Natural killer cell (primary cell): Measurements from ENCODE around the gene IGF2BP2. TPM values are rescaled to one million over a fixed set of nuclear protein-coding genes. Genes with fewer than 3 reads are reported as not detected.

Experiments
- ATAC-seq, 3 donors: fragments of 150-1000 bp in 2 of 3; fragments of 200-7000 bp in 1 of 3; cut with Tn5 transposase; 1 replicate in 1 of 3; 2 replicates in 2 of 3; pipeline ENCODE4 v1.10.0; 2021; ENCODE audit warnings: mild to moderate bottlenecking in 2 of 3, moderate library complexity in 2 of 3
- DNase-seq, 2 donors: peaks; one replicate each; pipeline versions ENCODE4 v3.0.0 to v3.0.0-alpha.2; 2013 to 2021; ENCODE audit warnings: mixed read lengths in 1 of 2
- H3K27ac ChIP-seq: one replicate; pipeline ENCODE4 v1.5.1; 2013; ENCODE audit warnings: mild to moderate bottlenecking, low read length
- H3K27me3 ChIP-seq: one replicate; pipeline ENCODE4 v1.6.1; 2013; ENCODE audit warnings: low read length; ENCODE audit not compliant: control insufficient read depth, insufficient read depth
- H3K36me3 ChIP-seq: one replicate; pipeline ENCODE4 v1.6.1; 2013; ENCODE audit warnings: low read length; ENCODE audit not compliant: control insufficient read depth, insufficient read depth
- H3K4me1 ChIP-seq: one replicate; pipeline ENCODE4 v1.6.1; 2013; ENCODE audit warnings: low read length; ENCODE audit not compliant: control insufficient read depth, insufficient read depth
- H3K4me3 ChIP-seq: one replicate; pipeline ENCODE4 v1.5.1; 2013; ENCODE audit warnings: low read length
- H3K9me3 ChIP-seq: one replicate; pipeline ENCODE4 v1.6.1; 2013; ENCODE audit warnings: low read length; ENCODE audit not compliant: control insufficient read depth, insufficient read depth
- H3K27ac Mint-ChIP-seq, 2 donors: one replicate each; pipeline ENCODE4 v1.8.0; 2022; ENCODE audit warnings: mild to moderate bottlenecking in 2 of 2, mixed read lengths in 2 of 2, moderate library complexity in 1 of 2
- H3K27me3 Mint-ChIP-seq, 2 donors: one replicate each; pipeline ENCODE4 v1.8.0; 2022; ENCODE audit warnings: low read depth in 2 of 2, mixed read lengths in 2 of 2
- H3K36me3 Mint-ChIP-seq: one replicate; pipeline ENCODE4 v1.8.0; 2022; ENCODE audit warnings: mixed read lengths
- H3K4me1 Mint-ChIP-seq, 2 donors: one replicate each; pipeline ENCODE4 v1.8.0; 2022; ENCODE audit warnings: mixed read lengths in 2 of 2
- H3K4me3 Mint-ChIP-seq: one replicate; pipeline ENCODE4 v1.8.0; 2022; ENCODE audit warnings: mild to moderate bottlenecking, moderate library complexity, mixed read lengths
- H3K9me3 Mint-ChIP-seq, 2 donors: one replicate each; pipeline ENCODE4 v1.8.0; 2022; ENCODE audit warnings: mixed read lengths in 2 of 2
- WGBS: methylation state at CpG from one replicate; pipeline ENCODE4 v1.1.7; 2013; ENCODE audit warnings: missing lambda C conversion rate; ENCODE audit not compliant: insufficient coverage; 5-methylcytosine and 5-hydroxymethylcytosine counted together
- intact Hi-C: fragments of 100-400 bp; cut with micrococcal nuclease; formaldehyde crosslinking; loops from one replicate; pipeline ENCODE4 v1.14.2; 2022
- total RNA-seq, 4 donors: library from RNA; stranded (reverse); fragments of 120-200 nt in 1 of 4; gene quantifications; one replicate each; pipeline versions ENCODE4 v1.2.3 to v1.2.4, GENCODE V29; 2013 to 2022
- TF ChIP-seq, protein P1 (sequence below): fragments of 200-600 bp; IDR thresholded peaks from one replicate; pipeline ENCODE4 v1.8.0; 2022; ENCODE audit warnings: antibody characterized with exemption

The IGF2BP2 gene
- total RNA-seq, 3 donors from 2014 or later (not counting 1 experiment from before 2014, with no cell fraction given) = 4.2 to 16.8 (median 8.8) TPM

DNA sequence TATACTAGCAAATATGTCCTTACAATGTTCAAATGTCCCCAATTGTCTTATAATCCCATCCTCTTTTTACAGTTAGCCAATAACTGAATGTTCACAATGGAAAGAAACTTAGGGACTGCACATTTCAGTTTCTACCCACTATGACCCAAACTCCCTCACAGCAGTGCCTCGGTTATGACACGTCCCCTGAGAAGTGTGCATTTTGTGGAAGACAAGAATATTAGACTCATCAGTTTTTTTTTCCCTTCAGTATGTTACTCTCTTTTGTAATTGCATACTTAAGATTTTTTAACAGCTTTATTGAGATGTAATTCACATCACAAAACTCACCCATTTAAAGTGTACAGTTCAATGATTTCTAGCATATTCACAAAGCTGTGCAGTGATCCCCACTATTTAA is 64.8 kb downstream of the IGF2BP2 start:
- WGBS = 80% methylated on average over 1 of the region's 2 CpGs
- H3K4me3 ChIP-seq = no peak overlapping the region
- no peaks in the 10 kb centered on the region for H3K36me3 ChIP-seq
- Mint-ChIP-seq H3K27me3 (no peaks in the 10 kb centered on the region), H3K27ac (peak overlapping the region in 1 of 2 donors; percentile 67), H3K4me1 (peaks cover 0 to 36% of the 10 kb centered on the region in 2 donors), H3K36me3 (no peaks in the 10 kb centered on the region), H3K9me3 (peaks cover 0 to 5% of the 10 kb centered on the region in 2 donors), H3K4me3 (no peak overlapping the region)
- ATAC-seq (no peak), DNase-seq (no peak)
- intact Hi-C loops = loop anchor here (10.0 kb wide), 1 partner anchor 175 kb away; the partner anchor contains the start of gene SENP2
- TF ChIP-seq, protein P1, sequence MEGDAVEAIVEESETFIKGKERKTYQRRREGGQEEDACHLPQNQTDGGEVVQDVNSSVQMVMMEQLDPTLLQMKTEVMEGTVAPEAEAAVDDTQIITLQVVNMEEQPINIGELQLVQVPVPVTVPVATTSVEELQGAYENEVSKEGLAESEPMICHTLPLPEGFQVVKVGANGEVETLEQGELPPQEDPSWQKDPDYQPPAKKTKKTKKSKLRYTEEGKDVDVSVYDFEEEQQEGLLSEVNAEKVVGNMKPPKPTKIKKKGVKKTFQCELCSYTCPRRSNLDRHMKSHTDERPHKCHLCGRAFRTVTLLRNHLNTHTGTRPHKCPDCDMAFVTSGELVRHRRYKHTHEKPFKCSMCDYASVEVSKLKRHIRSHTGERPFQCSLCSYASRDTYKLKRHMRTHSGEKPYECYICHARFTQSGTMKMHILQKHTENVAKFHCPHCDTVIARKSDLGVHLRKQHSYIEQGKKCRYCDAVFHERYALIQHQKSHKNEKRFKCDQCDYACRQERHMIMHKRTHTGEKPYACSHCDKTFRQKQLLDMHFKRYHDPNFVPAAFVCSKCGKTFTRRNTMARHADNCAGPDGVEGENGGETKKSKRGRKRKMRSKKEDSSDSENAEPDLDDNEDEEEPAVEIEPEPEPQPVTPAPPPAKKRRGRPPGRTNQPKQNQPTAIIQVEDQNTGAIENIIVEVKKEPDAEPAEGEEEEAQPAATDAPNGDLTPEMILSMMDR = no peak
- no peaks in the 10 kb centered on the region for H3K4me1 ChIP-seq
- no peak overlapping the region for H3K27ac ChIP-seq
- H3K27me3 ChIP-seq = no peaks in the 10 kb centered on the region
- H3K9me3 ChIP-seq = peaks cover 4% of the 10 kb centered on the region

DNA sequence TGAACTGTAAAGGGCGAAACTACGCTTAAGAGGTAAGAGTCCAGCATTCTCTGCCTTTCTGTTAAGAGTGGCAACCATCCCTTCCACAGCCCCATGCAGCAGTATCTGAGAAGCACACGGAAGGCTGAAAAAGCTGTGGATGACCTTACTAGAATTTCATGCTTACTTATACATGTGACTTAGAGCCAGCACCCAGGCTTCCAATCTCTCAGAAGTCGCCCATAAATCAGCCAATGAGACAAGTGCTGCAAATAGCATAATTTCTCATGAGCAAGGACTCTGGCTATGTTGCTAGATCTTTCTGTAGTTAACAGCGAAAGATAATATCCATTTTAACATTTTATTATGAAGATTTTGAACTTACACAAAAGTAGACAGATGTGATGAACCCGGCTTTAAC is 65.3 kb downstream of the IGF2BP2 start:
- H3K27ac Mint-ChIP-seq = no peak overlapping the region
- H3K36me3 ChIP-seq = no peaks in the 10 kb centered on the region
- intact Hi-C loops = no loop called here
- peaks cover 7% of the 10 kb centered on the region for H3K9me3 ChIP-seq
- no peaks in the 10 kb centered on the region for H3K27me3 Mint-ChIP-seq
- no peaks in the 10 kb centered on the region for H3K36me3 Mint-ChIP-seq
- H3K4me3 Mint-ChIP-seq = no peak overlapping the region
- H3K4me1 Mint-ChIP-seq = peaks cover 0 to 36% of the 10 kb centered on the region in 2 donors
- H3K27ac ChIP-seq = no peak overlapping the region
- 85% methylated on average over 4 of the region's 6 CpGs for WGBS
- H3K27me3 ChIP-seq = no peaks in the 10 kb centered on the region
- ATAC-seq (no peak), DNase-seq (no peak)
- TF ChIP-seq, protein P1 = no peak
- no peaks in the 10 kb centered on the region for H3K4me1 ChIP-seq
- no peak overlapping the region for H3K4me3 ChIP-seq
- peaks cover 0 to 5% of the 10 kb centered on the region in 2 donors for H3K9me3 Mint-ChIP-seq

DNA sequence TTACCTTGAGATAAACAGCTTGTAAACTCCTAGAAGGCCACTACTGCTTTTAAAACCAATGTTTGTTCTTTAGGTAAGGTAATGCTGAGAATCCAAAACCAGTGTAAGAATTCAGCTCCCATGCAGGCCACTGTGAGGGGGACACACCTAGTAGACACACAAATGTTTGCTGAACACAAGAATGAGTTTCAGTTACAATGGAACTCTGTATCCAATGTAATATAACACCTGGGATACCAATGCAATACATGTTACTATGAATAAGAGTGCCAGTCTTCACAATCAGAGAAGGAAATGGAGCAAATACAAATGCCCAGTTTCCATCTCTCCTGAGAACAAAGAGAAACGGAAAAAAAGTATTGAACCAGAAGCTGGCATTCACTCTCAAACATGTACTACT is 65.9 kb downstream of the IGF2BP2 start:
- H3K27me3 ChIP-seq = no peaks in the 10 kb centered on the region
- 33% methylated on average over 1 of the region's 1 CpG for WGBS
- DNase-seq = no peak
- peaks cover 0 to 5% of the 10 kb centered on the region in 2 donors for H3K9me3 Mint-ChIP-seq
- no peak overlapping the region for H3K27ac ChIP-seq
- TF ChIP-seq, protein P1 = no peak
- H3K36me3 ChIP-seq = no peaks in the 10 kb centered on the region
- H3K4me3 ChIP-seq = no peak overlapping the region
- no peak for ATAC-seq
- intact Hi-C loops = no loop called here
- H3K9me3 ChIP-seq = peaks cover 7% of the 10 kb centered on the region
- H3K4me1 ChIP-seq = no peaks in the 10 kb centered on the region
- peaks cover 0 to 31% of the 10 kb centered on the region in 2 donors for H3K4me1 Mint-ChIP-seq
- H3K36me3 Mint-ChIP-seq = no peaks in the 10 kb centered on the region
- H3K27me3 Mint-ChIP-seq = no peaks in the 10 kb centered on the region
- no peak overlapping the region for H3K27ac Mint-ChIP-seq
- H3K4me3 Mint-ChIP-seq = no peak overlapping the region

DNA sequence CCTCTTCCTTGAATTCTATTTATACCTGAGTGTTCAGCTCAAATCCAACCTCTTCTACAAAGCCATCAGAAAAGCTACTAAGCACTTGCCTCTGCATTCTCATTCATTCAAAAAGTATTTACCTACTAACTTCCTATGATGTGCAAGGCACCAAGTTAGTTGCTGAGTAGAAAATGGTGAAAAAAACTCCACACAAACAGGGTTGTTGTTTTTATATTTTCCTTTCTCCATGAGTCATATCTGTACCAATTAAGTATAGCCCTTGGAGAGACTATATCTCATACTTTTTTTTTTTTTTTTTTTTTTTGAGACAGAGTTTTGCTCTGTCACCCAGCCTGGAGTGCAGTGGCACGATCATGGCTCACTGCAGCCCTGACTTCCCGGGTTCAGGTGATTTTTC is 67.7 kb downstream of the IGF2BP2 start:
- Mint-ChIP-seq H3K4me3 (no peak overlapping the region), H3K4me1 (peaks cover 0 to 27% of the 10 kb centered on the region in 2 donors), H3K36me3 (no peaks in the 10 kb centered on the region), H3K27ac (no peak overlapping the region), H3K27me3 (no peaks in the 10 kb centered on the region), H3K9me3 (peaks cover 0 to 5% of the 10 kb centered on the region in 2 donors)
- TF ChIP-seq, protein P1 = no peak
- intact Hi-C loops = no loop called here
- H3K27me3 ChIP-seq = no peaks in the 10 kb centered on the region
- peaks cover 7% of the 10 kb centered on the region for H3K9me3 ChIP-seq
- H3K4me1 ChIP-seq = no peaks in the 10 kb centered on the region
- ATAC-seq (no peak), DNase-seq (no peak)
- H3K27ac ChIP-seq = no peak overlapping the region
- no peaks in the 10 kb centered on the region for H3K36me3 ChIP-seq
- no peak overlapping the region for H3K4me3 ChIP-seq
- WGBS = 87% methylated on average over 2 of the region's 2 CpGs
